Retina (tissue), 1 donor: Measurements from ENCODE around the gene STN1.
A peak's percentile ranks its signal among the peaks of the same experiment; 100 is the strongest.

Source experiments
- DNase-seq: peaks from one replicate; pipeline ENCODE4 v3.0.0-alpha.2; 2016

The STN1 gene, protein sequence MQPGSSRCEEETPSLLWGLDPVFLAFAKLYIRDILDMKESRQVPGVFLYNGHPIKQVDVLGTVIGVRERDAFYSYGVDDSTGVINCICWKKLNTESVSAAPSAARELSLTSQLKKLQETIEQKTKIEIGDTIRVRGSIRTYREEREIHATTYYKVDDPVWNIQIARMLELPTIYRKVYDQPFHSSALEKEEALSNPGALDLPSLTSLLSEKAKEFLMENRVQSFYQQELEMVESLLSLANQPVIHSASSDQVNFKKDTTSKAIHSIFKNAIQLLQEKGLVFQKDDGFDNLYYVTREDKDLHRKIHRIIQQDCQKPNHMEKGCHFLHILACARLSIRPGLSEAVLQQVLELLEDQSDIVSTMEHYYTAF

DNA sequence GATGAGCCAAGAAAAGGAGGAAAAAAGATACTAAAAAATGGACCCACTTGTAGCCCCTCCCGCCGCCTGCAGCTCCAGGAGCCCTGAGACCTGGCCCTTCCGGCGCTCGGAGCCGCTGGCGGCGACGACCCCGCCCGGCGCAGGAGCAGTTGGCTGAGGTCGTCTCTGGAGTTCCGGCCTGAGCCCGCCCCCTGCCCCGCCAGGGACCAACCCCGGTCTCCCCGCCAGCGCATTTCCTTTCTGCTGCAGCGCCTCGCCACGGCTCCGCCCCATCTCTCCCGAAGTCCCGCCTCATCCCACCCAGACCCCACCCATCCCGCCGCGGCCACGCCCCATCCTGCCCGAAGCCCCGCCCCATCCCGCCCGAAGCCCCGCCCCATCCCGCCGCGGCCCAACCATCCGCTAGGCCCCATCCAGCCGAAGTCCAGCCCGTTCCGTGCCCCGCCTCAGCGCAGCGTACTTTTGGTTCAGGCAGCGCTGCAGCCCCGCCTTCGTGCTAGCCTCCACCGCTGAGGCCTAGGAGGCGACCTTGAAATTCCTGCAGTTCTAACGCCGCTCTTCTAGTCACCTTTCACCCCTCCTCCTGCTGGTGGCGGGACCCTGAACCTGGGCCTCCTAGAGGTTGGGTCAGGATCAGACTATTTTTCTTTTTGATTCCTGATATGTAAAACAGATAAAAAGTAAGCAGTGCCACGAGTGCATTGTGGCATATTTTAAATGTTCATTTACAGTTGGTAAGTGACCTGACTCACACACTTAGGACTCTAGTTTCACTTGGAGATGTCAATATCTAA, at the start of gene STN1:
TSS of gene STN1 (minus strand) at position 132 of the 794 bp plus-strand sequence. CDS start 590 bp downstream, outside the sequence.
- peak; percentile 91 for DNase-seq

DNA sequence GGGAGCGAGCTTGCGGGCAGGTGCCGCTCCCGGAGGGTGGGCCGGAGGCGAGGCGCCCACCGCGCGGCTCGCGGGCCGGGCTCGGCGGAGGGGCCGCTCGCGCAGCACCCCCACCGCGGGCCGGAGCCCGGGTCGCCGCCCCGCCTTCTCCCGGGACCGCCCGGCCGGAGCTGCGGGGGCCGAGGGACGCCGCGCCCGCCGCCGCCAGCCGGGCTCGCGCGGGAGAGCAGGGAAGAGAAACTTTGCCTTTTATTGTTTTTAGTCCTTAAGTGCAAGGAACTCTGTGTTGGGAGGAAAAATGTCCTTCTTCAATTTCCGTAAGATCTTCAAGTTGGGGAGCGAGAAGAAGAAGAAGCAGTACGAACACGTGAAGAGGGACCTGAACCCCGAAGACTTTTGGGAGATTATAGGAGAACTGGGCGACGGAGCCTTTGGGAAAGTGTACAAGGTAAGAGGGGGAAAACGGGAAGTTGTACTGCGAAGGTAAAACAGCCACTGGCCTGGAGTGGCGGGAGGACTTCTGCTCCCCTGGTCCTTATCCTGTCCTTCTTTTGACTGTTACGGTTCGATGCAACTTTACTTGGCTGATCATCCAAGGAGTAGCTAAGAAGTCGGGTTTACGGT, 49.6 kb upstream of the STN1 start:
- peak; percentile 57 for DNase-seq

DNA sequence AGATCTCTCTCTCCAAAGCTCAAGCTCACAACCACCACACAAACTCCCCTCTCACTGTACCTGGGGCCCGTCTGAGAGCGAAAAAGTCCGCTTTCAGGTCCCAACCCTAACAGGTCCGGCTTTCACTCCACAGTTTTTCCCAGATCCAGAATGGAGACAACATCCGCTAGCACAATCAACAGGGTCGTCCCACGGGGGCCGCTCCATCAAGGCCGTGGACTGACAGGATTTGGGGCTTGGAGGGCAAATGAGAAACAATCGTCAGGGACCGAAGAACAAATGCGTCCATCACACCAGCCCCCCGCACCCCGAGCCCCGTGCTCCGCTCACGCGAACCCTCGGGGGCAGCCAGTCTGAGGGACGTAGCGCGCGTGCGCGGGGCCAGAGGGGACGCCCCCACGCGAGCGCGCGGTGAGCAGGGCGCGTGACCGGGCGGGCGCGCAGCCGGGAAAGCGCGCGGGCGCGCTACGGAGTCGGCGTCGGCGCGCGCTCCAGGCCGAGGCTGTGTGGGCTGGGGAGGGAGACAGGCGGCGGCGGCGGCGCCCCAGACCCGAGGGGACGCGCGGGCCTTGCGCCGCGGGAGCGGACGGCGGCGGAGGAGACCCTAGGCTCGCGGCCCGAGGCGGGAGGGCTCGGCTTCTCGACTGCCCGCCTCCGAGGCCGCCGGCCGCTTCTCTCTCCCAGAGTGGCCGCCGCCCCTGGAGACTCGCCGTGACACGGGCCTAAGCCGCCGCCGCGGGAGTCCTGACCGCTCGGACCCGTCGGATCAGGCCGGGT, 48.9 kb upstream of the STN1 start, which contains the start of gene SLK:
TSS of gene SLK (plus strand) at position 470 of the 777 bp plus-strand sequence. CDS start 606 bp downstream, outside the sequence.
- DNase-seq = peak; percentile 90

DNA sequence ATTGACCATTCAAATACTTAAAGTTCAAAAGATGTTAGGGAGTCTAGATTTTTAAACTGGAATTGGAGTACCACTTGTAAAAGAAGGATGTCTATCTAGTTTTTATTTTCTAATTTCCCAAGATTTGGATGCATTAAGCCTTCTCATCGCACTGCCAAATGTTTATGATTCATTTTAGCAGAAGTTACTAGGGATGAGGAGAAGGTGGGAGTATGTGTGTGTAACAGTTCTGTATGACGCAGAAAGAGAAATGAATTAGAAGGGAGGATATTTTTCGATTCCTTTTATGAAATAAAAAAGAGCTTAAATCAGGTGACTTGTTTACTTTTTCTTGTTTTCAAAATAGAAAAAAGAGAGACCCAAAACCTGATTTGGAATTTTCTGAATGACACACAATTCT, 42.1 kb upstream of the STN1 start:
- no peak for DNase-seq

DNA sequence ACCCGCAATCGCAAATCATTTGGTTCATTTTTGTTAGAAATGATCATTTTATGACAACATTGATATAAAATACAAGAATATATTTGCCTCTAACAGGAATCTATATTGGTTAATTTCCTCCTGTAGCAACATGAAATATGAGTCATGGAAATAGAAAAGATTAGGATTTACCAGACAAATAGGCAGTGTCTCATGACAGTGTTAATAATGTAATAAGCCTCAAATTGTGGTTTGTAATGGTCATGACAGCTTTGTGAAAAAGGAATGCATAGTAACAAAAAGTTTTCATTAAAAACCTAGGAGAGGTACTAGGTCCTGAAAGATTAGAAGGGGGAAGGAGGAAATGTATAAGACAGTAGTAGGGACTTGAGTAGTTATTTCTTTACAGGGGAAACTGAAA, 41.0 kb upstream of the STN1 start:
- DNase-seq = no peak

DNA sequence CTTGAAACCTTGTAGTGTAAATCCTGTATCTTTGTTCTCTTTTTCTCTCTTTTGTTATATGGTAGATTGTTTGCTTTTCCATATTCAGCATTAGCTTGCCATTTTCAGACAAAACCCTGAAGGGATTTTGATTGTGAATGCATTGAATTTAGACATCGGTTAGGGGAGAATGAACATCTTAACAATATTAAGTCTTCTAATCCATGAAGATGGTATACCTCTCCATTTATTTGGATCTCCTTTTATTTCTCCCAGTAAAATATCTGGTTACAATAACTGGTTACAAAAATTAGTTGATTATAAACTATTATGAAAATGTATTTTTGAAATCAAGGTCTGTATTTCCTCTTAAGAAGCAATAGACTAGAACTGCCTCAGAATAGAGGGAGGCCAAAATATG, 36.6 kb upstream of the STN1 start:
- no peak for DNase-seq

DNA sequence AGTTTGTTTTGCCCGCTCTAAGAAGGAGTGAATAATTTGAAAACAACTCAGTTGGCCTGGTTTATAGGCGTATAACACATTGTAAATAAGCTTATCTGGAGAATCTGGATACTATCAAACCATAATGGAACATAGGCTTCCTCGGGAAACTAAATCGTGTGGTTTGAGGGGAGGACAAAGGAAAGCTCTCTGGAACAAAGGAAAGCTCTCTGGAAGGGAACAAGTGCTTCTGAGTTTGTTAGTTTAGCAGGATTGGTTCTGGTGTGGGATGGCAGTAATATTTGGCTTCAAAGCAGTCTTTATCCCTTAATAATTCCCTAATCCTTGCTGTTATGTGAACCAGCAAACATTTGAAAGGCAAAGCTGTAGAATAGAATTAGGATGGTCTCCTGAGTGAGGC, 34.0 kb upstream of the STN1 start:
- no peak for DNase-seq

DNA sequence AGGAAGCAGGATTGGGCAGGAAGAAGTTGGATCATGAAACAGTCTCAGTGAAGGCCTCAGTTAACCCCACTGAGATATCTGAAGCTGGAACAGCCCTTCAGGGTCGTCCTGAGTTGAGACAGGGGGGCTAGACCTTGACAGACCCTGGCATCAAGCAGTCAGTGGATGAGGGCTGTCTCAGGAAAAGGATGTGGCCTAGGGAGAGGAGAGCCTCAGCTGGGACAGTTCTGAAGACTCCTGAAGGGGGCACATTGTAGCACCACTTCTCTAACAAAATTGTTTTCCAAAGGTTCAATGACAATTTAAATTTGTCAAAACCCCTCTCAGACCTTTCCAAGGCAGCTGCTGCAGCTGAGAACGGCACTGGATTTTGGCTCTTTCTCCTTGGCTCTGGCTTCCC, 33.2 kb upstream of the STN1 start:
- no peak for DNase-seq

DNA sequence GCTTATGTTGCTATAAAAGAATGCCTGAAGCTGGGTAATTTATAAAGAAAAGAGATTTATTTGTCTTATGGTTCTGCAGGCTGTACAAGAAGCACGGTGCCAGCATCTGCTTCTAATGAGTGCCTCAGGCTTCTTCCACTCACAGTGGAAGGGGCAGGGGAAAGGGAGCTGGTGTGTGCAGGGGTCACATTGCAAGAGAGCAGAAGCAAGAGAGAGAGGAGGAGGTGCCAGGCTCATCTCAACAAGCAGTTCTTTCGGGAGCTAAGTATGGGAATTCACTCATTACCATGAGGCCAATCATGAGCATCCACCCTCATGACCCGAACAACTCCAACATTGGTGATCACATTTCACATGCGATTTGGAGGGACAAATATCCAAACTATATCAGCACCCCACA, 31.7 kb upstream of the STN1 start:
- no peak for DNase-seq

DNA sequence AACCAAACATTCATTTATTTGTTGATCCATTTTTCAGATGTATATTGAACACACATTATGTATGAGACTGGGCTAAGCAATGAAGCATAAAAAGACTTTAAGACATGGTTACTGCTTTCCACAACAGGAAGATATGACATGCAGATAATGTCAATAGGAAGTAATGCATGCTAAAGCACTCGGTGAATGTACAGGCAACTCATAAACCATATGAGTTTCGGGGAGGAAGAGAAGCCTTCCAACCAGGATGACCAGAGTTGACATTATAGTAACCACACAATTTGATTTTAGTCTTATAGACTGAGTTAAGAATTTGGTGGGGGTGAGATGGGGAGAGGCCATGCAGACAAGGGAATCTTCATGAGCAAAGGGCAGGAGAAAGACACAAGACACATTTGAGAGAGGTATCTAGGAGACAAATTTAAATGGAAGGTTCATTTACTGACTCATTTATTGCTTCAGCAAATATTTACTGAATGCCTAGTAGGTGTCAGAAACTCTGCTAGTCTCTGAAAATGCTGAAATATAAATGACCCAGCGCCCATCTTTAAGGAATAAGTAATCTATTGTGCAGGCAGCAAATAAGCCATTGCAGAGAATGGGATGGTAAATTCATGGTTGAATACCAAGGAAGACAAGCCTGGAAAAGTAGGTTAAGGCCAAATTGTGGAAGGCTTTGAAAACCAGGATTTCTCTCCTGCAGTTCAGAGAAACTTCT, 30.0 kb upstream of the STN1 start:
- DNase-seq = no peak

DNA sequence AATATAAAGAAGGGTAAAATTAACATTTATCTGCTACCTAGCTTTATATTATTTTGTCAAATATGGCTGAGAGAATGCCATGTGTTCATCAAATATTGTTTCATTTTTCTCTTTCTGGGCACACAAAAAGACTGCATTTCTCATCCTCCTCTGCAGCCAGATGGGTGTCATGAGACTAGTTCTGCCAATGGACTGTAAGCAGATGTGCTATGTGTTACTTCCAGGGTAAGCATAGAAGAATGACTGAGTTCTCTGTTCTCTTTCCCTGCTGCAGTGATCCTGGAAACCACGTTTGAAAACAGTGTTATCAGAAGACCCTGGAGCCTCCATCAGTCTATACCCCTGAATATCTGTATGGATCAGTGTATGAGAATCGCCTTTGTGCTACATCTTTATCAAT, 24.9 kb upstream of the STN1 start:
- no peak for DNase-seq

DNA sequence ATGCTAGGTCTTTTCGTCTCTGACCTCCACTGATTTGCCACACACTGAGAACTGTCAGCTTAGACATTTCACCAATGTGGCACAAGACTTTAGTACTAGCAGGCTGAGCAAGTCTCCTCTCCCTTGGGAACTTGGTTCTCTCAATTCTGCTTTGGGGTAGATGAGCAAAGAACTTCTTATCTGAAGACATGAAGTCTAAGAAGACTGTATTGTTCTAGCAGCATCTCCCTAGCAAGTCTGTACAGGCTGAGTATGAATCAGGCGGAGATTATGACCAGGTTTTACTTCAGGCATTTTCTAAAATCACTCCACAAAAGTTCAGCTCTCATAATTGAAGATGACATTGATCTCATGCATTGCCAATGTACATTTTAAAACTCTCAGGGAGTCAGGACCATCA, 23.8 kb upstream of the STN1 start:
- DNase-seq = no peak

DNA sequence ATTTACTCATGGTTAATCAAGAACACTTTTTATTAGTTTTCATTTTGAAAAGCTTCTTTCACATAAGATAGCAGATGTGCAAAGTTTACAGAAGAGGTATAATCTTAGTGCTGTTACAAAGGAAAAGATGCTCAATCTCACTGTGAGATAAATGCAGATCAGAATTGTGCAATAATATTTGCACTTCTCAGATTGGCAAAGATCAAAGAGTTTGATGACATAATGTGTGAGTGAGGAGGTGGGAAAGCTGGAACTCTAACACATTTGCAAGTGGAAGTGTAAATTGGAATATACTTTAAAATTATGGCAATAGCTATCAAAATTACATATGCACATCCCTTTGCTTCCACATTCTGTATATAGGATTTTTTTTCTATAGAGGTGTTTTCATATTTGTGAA, 21.5 kb upstream of the STN1 start:
- DNase-seq = no peak

DNA sequence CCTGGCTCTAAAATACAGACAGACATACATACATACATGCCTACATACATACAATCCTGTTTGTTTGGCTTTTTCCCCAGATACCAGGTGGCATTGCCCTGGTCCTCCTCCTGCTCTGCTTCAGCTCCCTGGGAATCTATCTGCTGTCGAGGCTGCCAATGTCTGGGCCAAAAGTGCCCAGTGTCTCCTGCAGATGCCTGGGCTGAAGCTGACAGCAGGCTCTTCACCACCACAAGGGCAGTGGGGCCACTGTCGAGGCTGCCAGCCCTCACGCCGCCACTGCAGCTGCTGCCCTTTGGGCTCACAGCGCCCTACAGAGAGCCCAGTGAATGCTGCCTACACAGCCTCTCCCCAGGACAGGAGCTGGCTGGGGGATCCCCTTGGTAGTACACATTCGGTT, 18.0 kb upstream of the STN1 start:
- DNase-seq = no peak

DNA sequence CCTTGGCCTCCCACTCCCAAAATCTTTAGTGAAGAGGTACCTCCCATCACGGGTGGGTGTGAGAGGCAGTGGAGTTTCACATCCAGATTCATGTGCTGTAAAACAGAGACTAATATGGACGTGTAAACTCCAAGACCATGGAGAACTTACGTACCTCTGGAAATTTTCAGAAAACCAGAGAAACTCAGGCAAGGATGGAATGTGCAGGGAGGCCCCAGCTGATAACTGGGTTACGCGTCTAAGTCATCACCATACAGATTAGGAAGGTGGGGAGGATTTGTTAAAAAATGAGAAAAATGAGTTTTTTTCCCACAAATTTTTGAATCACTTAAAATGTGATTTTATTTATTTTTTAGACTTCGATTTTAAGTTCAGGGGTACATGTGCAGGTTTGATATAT, 16.3 kb upstream of the STN1 start:
- no peak for DNase-seq

DNA sequence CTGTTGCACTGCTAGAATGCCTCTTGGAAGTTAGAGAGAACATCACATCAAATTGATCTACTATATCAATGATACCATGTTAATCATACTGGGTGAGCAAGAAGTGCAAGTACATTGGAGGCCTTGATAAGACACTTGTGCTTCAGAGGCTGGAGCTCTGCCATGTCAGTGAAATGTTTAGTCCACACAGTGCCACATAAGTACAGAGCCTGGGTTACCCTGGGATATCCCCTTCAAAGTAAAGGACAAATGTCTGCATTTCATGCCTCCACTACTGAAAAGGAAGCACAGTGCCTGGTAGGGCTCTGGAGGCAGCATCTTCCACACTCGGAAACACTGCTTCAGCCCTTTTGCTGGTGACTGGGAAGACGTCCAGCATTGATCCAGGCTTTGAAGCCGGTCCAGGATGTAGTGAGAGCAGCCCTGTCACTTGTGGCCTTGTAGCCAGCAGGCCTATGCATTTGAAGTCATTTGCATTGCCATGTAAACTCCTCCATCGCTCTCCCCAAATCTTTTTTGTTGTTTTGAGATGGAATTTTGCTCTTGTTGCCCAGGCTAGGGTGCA, 15.7 kb upstream of the STN1 start:
- DNase-seq = no peak

DNA sequence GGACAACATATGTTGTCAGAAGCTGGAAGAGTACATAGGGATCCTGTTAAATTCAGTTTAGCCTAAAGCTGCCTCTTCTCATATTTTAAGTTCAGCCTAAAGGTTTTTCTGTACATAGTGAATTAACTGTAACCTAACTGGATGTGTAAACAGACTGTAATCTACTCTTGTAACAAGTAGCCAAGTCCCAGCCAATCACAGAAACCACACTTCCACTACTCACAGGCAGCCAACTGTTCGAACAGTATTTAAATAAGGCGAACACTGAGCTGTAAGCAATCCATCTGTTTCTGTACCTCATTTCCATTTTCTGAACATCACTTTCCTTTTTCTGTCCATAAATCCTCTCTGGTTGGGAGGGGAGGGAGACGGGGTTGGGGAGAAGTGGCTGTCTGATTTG, 15.0 kb upstream of the STN1 start:
- DNase-seq = no peak

DNA sequence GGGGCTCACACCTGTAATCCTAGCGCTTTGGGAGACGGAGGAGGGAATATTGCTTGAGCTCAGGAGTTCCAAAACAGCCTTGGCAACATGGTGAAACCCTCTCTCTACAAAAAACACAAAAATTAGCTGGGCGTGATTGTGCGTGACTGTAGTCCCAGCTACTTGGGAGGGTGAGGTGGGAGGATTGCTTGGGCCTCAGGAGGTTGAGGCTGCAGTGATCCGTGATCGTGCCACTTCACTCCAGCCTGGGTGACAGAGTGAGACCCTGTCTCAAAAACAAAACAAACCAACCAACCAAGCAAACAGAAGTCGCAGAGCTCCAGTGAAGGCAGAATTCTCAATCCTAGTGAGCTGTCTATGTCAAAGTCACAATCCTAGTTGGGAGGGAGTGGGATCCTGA, 14.3 kb upstream of the STN1 start:
- DNase-seq = no peak

DNA sequence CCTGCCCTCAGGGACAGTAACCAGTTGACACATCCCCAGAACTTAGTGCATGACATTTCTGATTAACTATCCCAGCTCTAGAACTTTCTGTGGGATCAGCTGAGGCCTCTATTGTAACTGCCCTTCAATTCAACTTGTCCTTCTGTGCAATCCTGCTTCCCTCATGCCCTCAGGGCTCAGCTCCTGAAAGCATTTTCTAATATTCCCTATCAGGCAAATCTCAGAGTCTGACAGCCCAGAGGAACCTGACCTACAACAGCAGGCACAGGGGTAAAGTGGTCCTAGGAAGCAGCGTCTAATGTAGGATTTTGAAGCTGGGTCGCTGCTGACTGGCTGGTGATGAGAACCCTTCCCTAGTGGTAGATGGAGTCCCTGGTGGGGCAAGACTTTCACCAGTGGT, 13.6 kb upstream of the STN1 start:
- no peak for DNase-seq

DNA sequence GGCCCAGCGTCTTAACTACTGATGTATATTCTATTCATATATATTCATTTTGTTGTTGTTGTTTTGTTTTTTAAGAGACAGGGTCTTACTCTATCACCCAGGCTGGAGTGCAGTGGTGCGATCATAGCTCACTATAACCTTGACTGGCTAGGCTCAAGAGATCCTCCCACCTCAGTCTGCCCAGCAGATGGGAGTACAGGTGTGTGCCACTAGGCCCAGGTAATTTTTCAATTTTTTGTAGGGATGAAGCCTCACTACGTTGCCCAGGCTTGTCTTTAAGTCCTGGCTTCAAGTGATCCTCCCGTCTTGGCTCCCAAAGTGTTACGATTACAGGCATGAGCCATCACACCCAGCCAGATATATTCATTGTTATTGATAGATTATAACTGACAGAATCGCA, 12.9 kb upstream of the STN1 start:
- DNase-seq = no peak

DNA sequence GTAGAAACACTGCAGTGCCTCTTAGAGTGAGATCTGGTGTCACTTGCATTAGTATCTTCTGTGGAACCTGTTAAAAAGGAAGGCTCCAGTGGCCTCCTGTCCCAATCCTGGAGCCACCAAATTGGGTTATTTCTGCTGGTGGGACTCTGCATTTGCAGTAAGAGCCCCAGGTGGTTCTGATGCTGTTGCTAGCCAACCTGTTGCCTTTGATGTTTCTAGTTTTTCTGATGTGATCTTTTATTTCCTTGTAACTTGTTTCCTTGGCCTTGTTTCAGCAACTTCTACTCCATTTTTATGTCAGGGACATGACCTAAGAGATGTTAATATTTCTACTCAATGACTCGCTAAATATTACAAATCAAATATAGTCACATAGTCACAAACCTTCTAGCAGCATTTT, 12.5 kb upstream of the STN1 start:
- no peak for DNase-seq

DNA sequence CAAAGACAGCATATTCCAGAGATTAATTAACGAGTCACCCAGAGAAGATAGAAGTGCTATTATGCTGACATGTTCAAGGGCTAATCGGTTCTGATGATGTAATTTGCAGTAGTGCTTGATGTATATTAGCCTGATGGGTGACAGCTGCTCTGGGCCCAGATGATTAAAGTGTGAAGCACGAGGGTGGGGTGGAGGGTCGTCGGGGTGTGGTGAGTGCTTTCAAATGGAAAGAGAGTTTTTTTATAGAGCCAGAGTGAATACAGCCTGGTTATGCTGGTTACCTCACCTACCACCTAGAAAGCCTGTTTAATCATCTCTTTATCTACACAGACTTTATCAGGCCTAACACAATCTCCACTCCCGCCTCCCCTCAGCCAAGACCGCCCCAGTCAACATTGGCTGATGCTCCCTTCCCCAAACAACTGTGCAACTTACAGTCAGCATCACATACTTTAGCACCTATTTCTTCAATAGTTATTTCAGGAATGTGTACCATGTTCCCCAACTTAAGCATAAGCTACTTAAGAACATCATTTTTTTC, 11.5 kb upstream of the STN1 start:
- peak; percentile 39 for DNase-seq
